HG02642 (cell line): ENCODE data around the gene BARX2.
"Not testable (repeated sequence)": the region's sequence is repeated elsewhere in the genome, so short reads cannot be mapped to it uniquely, and the experiment has no call there.

Experiments used
- ATAC-seq: cut with Tn5 transposase; IDR thresholded peaks from one replicate; pipeline ENCODE4 v1.9.1; 2021; ENCODE audit warnings: mild to moderate bottlenecking; ENCODE audit not compliant: unreplicated experiment, poor library complexity

BARX2 gene

GRCh38 chr11:129375751-129376657, at the start of gene BARX2:
BARX2 (plus strand) TSS chr11:129375848; CDS start chr11:129376036, 188 bp downstream.
- ATAC-seq = no peak

GRCh38 chr11:129326921-129327320, 48.7 kb upstream of the BARX2 start:
- ATAC-seq = no peak

- ATAC-seq = not testable (repeated sequence)
Measured at GRCh38 chr11:129327708-129328107, 47.9 kb upstream of the BARX2 start.

GRCh38 chr11:129328756-129329155, 46.9 kb upstream of the BARX2 start:
- no peak for ATAC-seq

GRCh38 chr11:129331217-129331616, 44.4 kb upstream of the BARX2 start:
- no peak for ATAC-seq

- peak; percentile 95 for ATAC-seq
Measured at GRCh38 chr11:129331871-129332274, 43.8 kb upstream of the BARX2 start.

- no peak for ATAC-seq
Measured at GRCh38 chr11:129333873-129334272, 41.8 kb upstream of the BARX2 start.

- not testable (repeated sequence) for ATAC-seq
Measured at GRCh38 chr11:129344301-129344940, 31.2 kb upstream of the BARX2 start.

GRCh38 chr11:129346916-129347315, 28.7 kb upstream of the BARX2 start:
- ATAC-seq = no peak

- no peak for ATAC-seq
Measured at GRCh38 chr11:129348813-129349212, 26.8 kb upstream of the BARX2 start.

GRCh38 chr11:129352676-129353075, 23.0 kb upstream of the BARX2 start:
- no peak for ATAC-seq

- ATAC-seq = no peak
Measured at GRCh38 chr11:129354691-129355090, 21.0 kb upstream of the BARX2 start.

GRCh38 chr11:129359748-129360147, 15.9 kb upstream of the BARX2 start:
- ATAC-seq = no peak

- ATAC-seq = peak; percentile 100
Measured at GRCh38 chr11:129364143-129364654, 11.4 kb upstream of the BARX2 start.

GRCh38 chr11:129365816-129366215, 9.8 kb upstream of the BARX2 start:
- ATAC-seq = no peak

- no peak for ATAC-seq
Measured at GRCh38 chr11:129366737-129367597, 8.7 kb upstream of the BARX2 start.

- no peak for ATAC-seq
Measured at GRCh38 chr11:129368889-129369672, 6.6 kb upstream of the BARX2 start.

GRCh38 chr11:129370715-129371114, 4.9 kb upstream of the BARX2 start:
- ATAC-seq = no peak

- ATAC-seq = no peak
Measured at GRCh38 chr11:129372609-129373488, 2.8 kb upstream of the BARX2 start.
